C4-2B (cell line): Measurements from ENCODE around the gene HADH.

Experiments
- CTCF ChIP-seq: fragments of 450-650 bp; conservative IDR thresholded peaks from 2 replicates; pipeline ENCODE4 v1.5.1; 2017; ENCODE audit warnings: mild to moderate bottlenecking
- ZFX ChIP-seq: fragments of 450-650 bp; IDR thresholded peaks from 2 replicates; pipeline ENCODE4 v1.6.1; 2017

GRCh38 chr4:107945809-107946208 is 43.9 kb upstream of the HADH start:
- TF ChIP-seq CTCF, result no peak
- no peak for TF ChIP-seq ZFX
